Measurements from ENCODE around the gene NR6A1.

DNA sequence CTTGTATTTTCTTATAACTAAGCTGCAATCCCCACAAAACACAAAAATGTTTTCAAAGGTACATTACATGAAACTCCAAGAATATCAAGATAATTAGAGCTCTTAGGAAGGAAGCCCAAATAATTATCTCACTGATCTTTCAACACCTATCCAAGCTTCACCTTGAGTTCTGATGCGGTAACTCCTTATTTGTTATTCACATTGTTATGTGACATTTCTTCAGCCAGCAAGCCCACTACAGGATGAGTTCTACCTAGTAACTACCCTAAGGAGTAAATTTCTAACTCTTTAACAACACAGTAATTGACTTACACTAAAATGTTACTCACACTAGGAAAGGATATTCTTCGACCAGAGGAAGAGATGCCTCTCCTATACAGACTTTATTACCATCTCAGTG lies 9.9 kb downstream of the NR6A1 start:
- no peak for TF ChIP-seq POLR2A (IDR thresholded peaks at IDR 0.05; ENCODE audit: low read depth, low read length)
- TF ChIP-seq POLR2AphosphoS5 (IDR thresholded peaks at IDR 0.05; ENCODE audit: low read depth, low read length), result no peak
- TF ChIP-seq TAF1 (IDR thresholded peaks at IDR 0.05; ENCODE audit: borderline replicate concordance, low read depth, low read length), result no peak

Measured in GM12892 (cell line).